Stimulated activated CD8-positive, alpha-beta memory T cell treated with anti-CD3 and anti-CD28 coated beads, Interleukin-7, amount 100 ng/mL, for 4 hours (primary cell): ENCODE measurements around the gene DUS1L.

Source experiments
- DNase-seq, 2 donors: peaks; one replicate each; pipeline ENCODE4 v3.0.0-alpha.2; 2020; ENCODE audit warnings: low read depth in 2 of 2

The DUS1L gene

DNA sequence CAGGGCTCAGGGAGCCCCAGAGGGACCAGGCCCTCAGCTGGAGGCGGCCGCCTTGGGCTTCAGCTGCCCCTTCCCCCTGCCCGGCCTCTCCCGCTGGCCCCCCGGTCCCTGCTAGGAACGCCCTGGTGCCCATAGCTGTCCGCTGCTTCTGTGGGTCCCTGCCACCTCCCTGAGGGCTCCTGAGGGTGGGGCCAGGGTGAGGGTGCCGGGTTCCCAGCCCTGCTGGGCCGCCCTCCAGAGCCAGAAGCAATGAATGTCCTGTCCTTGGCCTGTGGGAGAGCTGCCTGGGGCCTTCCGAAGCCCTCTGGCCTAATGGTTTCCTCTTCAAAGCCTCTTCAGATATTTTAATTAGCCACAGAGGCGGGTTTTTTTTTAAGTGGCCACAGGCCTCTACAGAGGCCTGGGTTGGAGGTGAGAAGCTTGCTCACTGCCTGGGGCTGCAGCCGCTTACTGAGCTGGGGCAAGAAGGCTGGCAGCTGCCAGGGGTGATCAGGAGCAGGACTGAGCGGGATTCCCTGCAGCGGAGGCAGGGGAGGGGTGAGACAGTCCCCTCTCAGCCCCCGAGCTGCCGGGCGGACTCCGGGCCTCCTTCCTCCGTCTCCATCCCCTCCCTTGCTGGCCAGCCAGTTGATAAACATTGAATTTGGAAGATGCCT, 52.8 kb downstream of the DUS1L start:
- DNase-seq, result no peak

DNA sequence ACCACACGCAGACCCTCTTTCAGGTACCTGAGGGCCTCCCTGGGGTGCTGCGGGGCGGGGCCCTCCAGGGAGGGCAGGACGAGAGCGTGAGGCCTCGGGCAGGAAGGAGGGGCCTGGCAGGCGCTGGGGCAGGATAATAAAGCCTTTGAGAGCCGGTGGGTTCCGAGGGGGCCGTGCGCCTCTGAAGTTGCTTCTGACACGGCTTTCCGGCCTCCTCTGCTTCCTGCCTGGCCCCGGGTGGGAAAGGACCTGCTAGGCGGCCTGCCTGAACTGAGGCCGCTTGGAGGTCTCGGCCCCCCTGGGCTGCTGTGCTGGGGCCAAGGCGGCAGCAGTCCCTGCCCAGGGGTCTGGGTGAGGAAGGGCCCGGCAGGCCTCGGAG, 53.4 kb downstream of the DUS1L start:
- DNase-seq, result no peak

DNA sequence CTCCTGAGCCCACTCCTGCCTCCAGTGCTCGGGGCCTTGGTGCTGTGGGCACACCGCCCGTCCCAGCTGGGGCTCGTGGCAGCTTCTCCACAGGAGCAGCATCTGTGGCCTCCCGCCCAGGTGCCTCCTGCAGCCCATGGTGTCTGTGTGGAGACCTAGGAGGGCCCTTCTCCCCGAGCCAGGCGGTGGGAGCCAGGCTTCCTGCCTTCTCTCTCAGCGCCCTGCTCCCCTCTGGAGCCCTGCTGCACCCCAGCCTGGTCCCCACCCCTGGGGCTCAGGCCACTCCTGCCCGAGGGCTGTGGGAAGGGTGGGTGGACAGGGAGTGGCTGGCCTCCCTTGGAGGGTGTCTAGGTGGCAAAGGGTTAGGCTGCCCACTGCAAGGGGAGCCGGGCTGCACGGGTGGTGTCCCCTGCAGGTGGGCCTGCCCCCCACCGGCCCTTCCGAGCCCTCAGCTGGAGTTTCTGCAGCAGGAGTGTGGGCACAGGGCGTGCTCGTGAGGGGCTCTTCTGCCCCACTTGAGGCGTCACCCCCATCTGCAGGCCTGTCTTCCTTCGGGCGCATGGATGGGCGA, 53.9 kb downstream of the DUS1L start:
- no peak for DNase-seq

DNA sequence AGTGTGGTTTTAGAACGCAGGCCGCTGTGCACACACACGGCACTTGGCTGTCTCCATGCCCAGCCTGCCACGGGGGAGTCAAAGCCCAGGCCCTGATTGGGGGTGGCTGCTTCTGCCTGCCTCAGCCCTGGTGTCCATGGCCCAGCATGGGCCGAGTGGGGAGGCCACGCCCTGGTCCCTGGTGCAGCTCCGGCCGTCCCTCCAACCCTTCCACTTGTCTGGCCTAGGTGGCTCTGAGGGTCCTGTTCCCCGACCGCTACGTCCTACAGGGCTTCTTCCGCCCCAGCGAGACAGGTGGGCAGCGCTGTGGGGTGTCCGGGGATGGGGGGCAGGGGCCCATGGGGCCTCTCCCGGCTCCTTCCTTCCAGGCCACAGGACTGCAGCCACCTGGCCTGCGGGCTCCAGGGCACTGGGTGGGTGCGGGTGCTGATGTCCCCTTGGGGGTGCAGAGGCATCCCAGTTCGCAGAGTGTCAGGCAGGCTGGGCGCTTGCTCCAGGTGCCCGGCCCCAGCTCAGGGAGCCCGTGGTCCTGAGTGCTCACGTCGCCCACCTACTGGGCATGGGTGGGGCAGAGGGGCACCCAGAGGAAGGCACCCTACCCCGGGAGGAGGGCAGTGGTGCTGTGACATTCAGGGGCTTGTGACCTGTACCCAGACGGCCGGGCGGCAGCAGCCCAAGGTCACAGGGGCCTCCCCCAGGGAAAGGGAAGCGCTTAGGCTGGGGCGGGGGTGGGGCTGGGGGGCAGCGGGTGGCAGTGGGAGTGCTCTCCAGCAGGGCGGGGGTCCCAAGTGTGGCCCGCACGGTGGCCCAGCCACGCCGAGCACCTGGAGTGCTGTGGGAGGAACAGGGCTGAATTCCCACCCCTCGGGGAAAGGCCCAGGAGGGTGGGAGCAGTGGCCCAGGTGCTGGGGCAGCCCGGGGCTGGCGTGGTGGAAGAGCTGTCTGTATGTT, 54.8 kb downstream of the DUS1L start:
- no peak for DNase-seq

DNA sequence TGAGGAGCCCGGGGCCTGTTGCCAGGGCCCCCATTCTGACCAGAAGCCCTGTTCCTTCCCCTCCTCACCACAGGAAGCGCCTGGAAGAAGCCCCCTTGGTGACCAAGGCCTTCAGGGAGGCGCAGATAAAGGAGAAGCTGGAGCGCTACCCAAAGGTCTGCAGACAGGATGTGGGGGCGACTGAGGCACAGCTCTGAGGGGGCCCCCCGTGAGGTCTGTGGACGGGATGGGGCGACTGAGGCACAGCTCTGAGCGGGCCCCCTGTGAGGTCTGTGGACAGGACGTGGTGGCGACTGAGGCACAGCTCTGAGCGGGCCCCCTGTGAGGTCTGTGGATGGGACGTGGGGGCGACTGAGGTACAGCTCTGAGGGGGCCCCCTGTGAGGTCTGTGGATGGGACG, 56.2 kb downstream of the DUS1L start:
- DNase-seq, result no peak

DNA sequence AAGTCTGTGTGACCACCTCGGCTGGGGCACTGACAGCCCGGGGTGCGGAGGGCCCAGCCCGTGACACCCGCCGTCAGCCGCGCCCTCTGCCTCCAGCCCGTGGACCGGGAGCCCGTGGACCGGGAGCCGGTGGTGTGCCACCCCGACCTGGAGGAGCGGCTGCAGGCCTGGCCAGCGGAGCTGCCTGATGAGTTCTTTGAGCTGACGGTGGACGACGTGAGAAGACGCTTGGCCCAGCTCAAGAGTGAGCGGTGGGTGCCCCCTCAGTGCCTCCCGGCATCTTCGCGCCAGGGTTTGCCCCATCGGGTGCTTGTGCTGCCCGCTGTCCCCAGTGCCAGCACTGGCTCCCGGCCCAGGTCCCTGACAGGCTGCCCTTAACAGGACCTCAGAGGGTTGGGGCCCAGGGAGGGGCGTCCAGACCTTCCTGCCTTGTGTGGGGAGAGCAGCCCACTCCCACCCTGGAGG, 56.6 kb downstream of the DUS1L start:
- no peak for DNase-seq

DNA sequence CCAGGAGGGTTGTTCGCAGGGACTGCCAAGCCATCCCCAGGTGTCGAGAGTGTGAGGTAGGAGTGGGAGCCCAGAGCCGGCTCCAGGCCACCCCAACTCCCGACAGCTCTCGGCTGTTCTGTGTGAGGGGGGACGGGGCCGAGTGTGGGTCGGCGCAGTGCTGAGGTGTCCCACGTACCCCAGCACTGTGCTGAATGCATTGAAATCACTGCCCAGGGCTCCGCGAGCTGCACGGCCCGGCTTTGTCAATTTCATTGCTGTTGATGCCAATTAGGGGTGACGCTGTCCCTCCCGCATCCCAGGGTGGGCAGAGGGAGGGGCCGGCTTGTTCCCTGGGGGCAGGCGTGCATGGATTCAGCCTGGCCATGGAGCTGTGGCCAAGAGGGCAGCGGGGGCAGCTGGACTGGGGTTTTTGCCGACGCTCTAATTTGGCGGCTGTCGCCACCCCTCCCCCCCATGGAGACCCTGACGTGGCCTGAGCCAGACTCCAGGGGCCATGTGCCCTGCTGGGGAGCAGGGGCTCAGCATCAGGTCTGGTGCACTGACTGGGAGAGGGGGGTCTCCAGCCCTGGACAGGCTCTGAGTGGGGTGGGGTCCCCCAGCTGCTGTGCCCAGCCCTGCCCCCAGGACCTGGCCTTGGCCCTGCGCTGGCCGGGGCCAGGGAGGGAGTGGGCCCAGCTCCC, 57.2 kb downstream of the DUS1L start:
- no peak for DNase-seq
